ENCODE data around the gene EGLN1.

Gene EGLN1

DNA sequence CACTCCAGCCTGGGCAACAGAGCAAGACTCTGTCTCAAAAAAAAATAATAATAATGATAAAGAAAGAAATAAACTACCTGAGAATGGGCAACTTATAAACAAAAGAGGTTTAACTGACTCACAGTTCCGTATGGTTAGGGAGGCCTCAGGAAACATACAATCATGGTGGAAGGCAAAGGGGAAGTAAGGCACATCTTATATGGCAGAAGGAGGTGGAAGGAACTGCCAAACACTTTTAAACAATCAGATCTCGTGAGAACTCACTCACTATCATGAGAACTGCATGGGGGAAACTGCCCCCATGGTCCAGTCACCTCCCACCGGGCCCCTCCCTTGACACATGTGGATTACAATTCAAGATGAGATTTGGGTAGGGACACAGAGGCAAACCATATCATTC is 6.3 kb upstream of the EGLN1 start:
- H3K79me2 ChIP-seq (ENCODE audit: insufficient read depth, low read length): no peaks in the 10 kb centered on the region
- no peaks in the 10 kb centered on the region for H3K9me3 ChIP-seq (ENCODE audit: low read length)
- H3K27ac ChIP-seq (ENCODE audit: low read depth, low read length, poor library complexity, severe bottlenecking): no peak overlapping the region
- no peak for TF ChIP-seq EZH2 (IDR thresholded peaks at IDR 0.05; ENCODE audit: borderline replicate concordance, low read length)
- TF ChIP-seq, protein P1, sequence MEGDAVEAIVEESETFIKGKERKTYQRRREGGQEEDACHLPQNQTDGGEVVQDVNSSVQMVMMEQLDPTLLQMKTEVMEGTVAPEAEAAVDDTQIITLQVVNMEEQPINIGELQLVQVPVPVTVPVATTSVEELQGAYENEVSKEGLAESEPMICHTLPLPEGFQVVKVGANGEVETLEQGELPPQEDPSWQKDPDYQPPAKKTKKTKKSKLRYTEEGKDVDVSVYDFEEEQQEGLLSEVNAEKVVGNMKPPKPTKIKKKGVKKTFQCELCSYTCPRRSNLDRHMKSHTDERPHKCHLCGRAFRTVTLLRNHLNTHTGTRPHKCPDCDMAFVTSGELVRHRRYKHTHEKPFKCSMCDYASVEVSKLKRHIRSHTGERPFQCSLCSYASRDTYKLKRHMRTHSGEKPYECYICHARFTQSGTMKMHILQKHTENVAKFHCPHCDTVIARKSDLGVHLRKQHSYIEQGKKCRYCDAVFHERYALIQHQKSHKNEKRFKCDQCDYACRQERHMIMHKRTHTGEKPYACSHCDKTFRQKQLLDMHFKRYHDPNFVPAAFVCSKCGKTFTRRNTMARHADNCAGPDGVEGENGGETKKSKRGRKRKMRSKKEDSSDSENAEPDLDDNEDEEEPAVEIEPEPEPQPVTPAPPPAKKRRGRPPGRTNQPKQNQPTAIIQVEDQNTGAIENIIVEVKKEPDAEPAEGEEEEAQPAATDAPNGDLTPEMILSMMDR (IDR thresholded peaks at IDR 0.05; ENCODE audit: low read length): no peak
- no peaks in the 10 kb centered on the region for H3F3A ChIP-seq (ENCODE audit: insufficient read depth, low read length)
- no peak overlapping the region for H3K4me2 ChIP-seq (ENCODE audit: low read length)
- no peaks in the 10 kb centered on the region for H3K27me3 ChIP-seq (ENCODE audit: insufficient read depth, low read length)
- H3K9me2 ChIP-seq (ENCODE audit: low read depth, low read length): no peaks in the 10 kb centered on the region
- H4K20me1 ChIP-seq (ENCODE audit: insufficient read depth, low read length): no peaks in the 10 kb centered on the region
- no peaks in the 10 kb centered on the region for H3K4me1 ChIP-seq (ENCODE audit: insufficient read depth, low read length, severe bottlenecking)
- no peak overlapping the region for H2AFZ ChIP-seq (ENCODE audit: low read length)
- H3K36me3 ChIP-seq (ENCODE audit: insufficient read depth, low read length): no peaks in the 10 kb centered on the region
- H3K9ac ChIP-seq (ENCODE audit: low read length): no peak overlapping the region
- H3K4me3 ChIP-seq (ENCODE audit: low read depth, low read length, poor library complexity, severe bottlenecking): no peak overlapping the region

DNA sequence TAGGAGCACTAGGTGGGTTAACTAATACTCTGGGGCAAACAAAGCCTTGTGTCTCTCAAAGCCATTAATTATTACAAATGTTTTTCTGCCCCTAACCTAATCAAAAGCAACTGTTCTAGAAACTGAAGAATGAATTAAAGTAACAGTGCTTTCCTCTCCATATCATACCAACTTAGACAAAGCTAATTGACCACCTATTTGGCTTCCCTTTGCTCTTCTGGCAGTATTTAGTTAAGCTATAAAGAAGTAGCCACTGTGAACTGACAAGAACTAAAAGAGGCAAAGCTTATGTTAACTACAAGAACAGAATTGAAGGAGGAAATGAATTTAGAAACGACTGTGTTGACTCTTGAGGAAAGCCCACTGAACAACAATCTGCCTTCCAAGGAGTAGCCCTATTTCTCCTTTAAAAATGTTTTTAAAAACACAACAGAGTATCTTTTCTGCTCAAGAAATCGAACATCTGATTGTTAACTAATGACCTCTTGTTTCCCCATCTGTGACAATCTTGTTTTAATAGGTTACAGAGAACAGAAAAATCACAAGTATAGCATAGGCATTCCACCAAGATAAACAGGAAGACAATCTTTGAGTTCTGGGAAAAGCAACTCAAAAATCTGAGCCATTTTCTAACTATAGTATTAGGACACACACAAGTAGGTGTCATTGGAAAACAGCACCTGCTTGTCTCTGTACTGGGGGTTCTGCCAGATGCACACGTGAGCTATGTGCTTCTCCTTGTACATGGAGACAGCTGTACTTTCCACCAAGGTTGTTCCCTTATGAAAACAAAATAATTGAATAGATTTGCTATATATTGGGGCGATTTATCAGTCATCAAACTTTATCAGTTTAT is 3.1 kb upstream of the EGLN1 start:
- Histone ChIP-seq H3K4me2 (ENCODE audit: low read length) (no peak overlapping the region), H3F3A (ENCODE audit: insufficient read depth, low read length) (no peaks in the 10 kb centered on the region), H3K36me3 (ENCODE audit: insufficient read depth, low read length) (no peaks in the 10 kb centered on the region; the same call in 1 of the 2 replicates), H3K9ac (ENCODE audit: low read length) (no peak overlapping the region), H3K27me3 (ENCODE audit: insufficient read depth, low read length) (no peaks in the 10 kb centered on the region), H3K9me3 (ENCODE audit: low read length) (no peaks in the 10 kb centered on the region), H4K20me1 (ENCODE audit: insufficient read depth, low read length) (no peaks in the 10 kb centered on the region), H3K27ac (ENCODE audit: low read depth, low read length, poor library complexity, severe bottlenecking) (no peak overlapping the region), H3K79me2 (ENCODE audit: insufficient read depth, low read length) (peaks cover 9% of the 10 kb centered on the region), H3K4me3 (ENCODE audit: low read depth, low read length, poor library complexity, severe bottlenecking) (no peak overlapping the region), H3K4me1 (ENCODE audit: insufficient read depth, low read length, severe bottlenecking) (peaks cover 9% of the 10 kb centered on the region), H3K9me2 (ENCODE audit: low read depth, low read length) (no peaks in the 10 kb centered on the region), H2AFZ (ENCODE audit: low read length) (no peak overlapping the region)
- TF ChIP-seq EZH2 (IDR thresholded peaks at IDR 0.05; ENCODE audit: borderline replicate concordance, low read length): no peak
- TF ChIP-seq, protein P1 (IDR thresholded peaks at IDR 0.05; ENCODE audit: low read length): no peak

DNA sequence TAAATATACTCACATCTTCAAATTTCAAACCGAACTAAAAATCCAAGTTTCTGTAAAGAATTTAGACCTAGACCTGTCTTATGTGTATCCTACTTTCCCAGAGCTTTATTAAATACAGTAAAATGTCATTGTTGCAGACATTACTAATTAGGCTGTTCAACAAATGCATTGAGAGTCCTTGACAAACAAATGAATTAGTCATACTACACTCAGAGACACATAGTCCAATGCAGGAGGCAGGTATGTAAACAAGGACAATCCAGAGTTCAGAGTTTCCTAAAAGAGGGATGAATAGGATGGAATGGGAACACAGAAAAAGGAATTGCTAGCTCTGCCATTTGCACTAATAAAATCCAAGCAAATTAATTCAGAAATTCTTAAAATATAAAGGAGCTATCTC is 1.6 kb upstream of the EGLN1 start:
- no peaks in the 10 kb centered on the region; the same call in 1 of the 2 replicates for H3K36me3 ChIP-seq (ENCODE audit: insufficient read depth, low read length)
- no peak overlapping the region for H3K27ac ChIP-seq (ENCODE audit: low read depth, low read length, poor library complexity, severe bottlenecking)
- H3K9ac ChIP-seq (ENCODE audit: low read length): no peak overlapping the region

More for the DNA sequence above, 1.6 kb upstream of the EGLN1 start:
- Histone ChIP-seq H3K79me2 (ENCODE audit: insufficient read depth, low read length) (peaks cover 24% of the 10 kb centered on the region), H3K4me2 (ENCODE audit: low read length) (no peak overlapping the region), H2AFZ (ENCODE audit: low read length) (no peak overlapping the region), H3F3A (ENCODE audit: insufficient read depth, low read length) (no peaks in the 10 kb centered on the region), H3K4me3 (ENCODE audit: low read depth, low read length, poor library complexity, severe bottlenecking) (no peak overlapping the region), H3K9me3 (ENCODE audit: low read length) (no peaks in the 10 kb centered on the region), H3K27me3 (ENCODE audit: insufficient read depth, low read length) (no peaks in the 10 kb centered on the region), H3K9me2 (ENCODE audit: low read depth, low read length) (no peaks in the 10 kb centered on the region), H4K20me1 (ENCODE audit: insufficient read depth, low read length) (no peaks in the 10 kb centered on the region), H3K4me1 (ENCODE audit: insufficient read depth, low read length, severe bottlenecking) (peaks cover 23% of the 10 kb centered on the region)
- TF ChIP-seq, protein P1 (IDR thresholded peaks at IDR 0.05; ENCODE audit: low read length): no peak
- no peak for TF ChIP-seq EZH2 (IDR thresholded peaks at IDR 0.05; ENCODE audit: borderline replicate concordance, low read length)
